ENCODE data around the gene CRKL.

DNA sequence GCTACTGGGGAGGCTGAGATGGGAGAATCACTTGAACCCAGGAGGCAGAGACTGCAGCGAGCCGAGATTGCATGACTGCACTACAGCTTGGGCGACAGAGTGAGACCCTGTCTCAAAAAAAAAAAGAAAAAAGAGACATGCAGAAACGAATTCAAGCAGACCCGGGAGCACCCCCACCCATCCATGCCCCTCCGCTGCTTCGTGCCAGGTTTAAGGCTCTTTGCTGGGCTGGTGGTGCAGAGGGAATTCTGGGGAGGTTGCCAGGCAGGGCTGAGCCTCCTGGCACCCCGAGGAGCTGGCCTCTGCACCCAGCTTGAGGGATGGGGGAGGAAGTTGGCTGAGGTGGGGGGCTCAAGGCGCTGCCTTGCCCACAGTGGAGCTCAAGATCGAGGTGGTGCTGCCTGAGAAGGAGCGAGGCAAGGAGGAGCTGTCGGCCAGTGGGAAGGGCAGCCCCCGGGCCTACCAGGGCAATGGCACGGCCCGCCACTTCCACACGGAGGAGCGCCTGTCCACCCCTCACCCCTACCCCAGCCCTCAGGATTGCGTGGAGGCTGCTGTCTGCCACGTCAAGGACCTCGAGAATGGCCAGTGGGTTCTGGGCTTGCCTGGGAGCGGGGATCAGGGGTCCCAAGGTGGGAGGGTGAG lies 55.8 kb downstream of the CRKL start:
- TF ChIP-seq CTCF (IDR thresholded peaks at IDR 0.05; ENCODE audit: insufficient read depth, low read length) (no peak), SPI1 (IDR thresholded peaks at IDR 0.05; ENCODE audit: borderline replicate concordance, low read depth) (no peak), REST (IDR thresholded peaks at IDR 0.05; ENCODE audit: insufficient replicate concordance, low read depth) (no peak)
